Activated T-cell treated with anti-CD3 and anti-CD28 coated beads for 4 hours (primary cell): ENCODE data around the gene SHISA9.

Source experiments
- DNase-seq: peaks from one replicate; pipeline ENCODE4 v3.0.0-alpha.2; 2020

SHISA9 gene

GRCh38 chr16:13032911-13033310, 131.5 kb downstream of the SHISA9 start:
- no peak for DNase-seq

- no peak for DNase-seq
Measured at GRCh38 chr16:13036600-13036999, 135.2 kb downstream of the SHISA9 start.

DNA sequence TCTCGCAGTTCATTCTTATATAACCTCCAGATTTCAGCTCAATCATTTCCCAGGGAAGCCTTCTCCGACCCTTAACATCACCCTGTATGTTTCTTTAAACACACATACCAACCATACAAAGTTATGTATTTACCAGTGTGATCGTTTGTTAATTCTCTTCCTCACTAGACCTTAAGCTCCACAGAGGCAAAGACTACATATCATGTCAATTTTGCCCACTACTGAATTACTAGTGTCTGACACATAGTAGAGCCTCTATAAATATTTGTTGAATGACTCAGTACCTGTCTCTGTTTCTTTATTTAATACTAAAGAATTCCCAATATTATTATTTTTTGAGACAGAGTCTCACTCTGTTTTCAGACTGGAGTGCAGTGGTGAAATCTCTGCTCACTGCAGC, 137.2 kb downstream of the SHISA9 start:
- DNase-seq, result no peak

- DNase-seq, result no peak
Measured at GRCh38 chr16:13039526-13039925, 138.1 kb downstream of the SHISA9 start.

GRCh38 chr16:13041180-13041579, 139.8 kb downstream of the SHISA9 start:
- DNase-seq, result no peak

DNA sequence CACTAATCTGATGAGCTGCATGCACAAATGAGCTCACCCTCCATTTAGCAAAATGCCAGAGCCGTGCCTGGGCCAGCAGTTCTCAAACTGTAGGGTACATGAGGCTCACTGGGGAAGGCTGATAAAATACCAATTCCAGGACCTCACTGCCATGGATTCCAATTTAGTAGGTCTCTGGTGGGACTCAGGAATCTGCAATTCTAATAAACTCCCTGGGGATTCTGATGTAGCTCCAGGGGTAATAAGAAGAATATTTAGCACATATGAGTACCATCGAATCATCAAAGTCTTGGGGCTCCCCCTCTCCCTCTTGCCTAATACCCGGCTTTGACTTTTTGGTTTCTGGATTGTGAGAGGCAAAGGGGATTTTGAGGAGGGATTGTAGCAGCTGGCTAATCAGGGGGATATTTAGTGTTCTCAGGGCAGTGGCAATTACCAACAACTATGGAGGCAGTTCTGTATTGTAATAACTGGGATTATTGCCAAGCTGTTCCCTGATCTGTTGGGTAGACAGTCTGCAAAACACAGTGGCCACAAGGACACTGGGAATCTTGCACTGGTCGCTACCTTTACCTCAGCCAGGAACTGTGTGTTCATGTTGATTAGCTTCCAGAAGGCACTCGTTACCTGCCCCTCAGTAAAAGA, 140.4 kb downstream of the SHISA9 start:
- no peak for DNase-seq

- DNase-seq, result no peak
Measured at GRCh38 chr16:13042291-13042685, 140.9 kb downstream of the SHISA9 start.

- no peak for DNase-seq
Measured at GRCh38 chr16:13046061-13046821, 144.8 kb downstream of the SHISA9 start.

- DNase-seq, result no peak
Measured at GRCh38 chr16:13047276-13047675, 145.9 kb downstream of the SHISA9 start.

GRCh38 chr16:13049688-13050087, 148.3 kb downstream of the SHISA9 start:
- DNase-seq, result no peak

- DNase-seq, result no peak
Measured at GRCh38 chr16:13052431-13052830, 151.0 kb downstream of the SHISA9 start.

DNA sequence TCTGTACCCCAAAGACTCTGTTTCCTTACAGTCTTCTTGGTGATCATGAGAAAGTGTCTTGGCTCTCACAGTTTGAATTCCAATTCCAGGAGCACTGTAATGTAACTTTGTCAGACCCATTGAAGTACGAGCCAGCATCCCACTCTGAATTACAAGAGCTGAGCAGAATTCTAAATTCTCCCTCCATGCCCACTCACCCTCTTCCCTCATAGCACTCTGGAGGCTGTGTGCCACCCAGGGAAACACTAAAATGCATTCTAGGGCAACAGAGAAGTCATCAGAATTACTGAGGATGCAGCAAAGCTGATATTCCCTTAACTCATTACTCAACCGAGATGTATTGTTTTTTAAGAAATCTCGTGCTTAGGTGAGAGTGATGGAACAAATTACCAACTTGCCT, 154.1 kb downstream of the SHISA9 start:
- no peak for DNase-seq

- no peak for DNase-seq
Measured at GRCh38 chr16:13056607-13057006, 155.2 kb downstream of the SHISA9 start.

DNA sequence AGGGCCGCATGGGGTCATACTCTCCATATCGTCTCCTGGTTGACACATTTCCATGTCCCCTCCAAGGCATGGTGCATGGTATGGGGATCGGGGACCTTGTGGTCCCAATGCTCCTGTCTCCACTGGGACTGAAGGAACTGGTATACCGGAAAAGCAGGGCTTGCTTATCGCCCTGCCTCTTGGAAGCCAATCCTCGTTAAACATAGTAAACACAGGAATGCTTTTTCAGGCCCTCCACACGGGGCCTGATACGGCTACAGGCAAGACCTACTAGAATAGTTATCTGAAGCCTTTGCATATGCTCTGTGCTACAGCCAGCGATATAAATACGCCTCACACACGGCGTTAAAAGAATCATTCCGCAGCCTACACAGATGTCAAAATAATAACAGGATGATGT, 159.5 kb downstream of the SHISA9 start:
- DNase-seq, result no peak

DNA sequence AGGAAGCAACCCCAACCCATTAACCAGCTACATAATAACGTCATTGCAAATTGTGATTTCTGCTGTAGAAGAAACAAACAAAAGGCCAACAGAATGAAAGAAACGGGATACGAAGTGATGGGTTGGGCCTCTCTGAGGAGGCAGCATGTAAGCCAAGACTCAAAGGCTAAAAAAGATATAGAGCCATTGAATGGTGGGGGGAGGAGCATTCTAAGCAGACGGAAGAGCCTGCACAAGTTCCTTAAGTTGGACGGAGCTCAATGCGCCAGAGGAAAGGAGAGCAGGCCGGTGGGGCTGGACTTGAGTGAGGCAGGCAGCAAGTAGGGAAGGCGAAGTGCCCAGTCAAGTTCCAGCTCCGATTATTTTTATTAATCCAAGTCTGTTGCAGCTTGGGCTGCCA, 160.3 kb downstream of the SHISA9 start:
- DNase-seq, result no peak

GRCh38 chr16:13062219-13062618, 160.8 kb downstream of the SHISA9 start:
- DNase-seq, result no peak

- no peak for DNase-seq
Measured at GRCh38 chr16:13063457-13063856, 162.1 kb downstream of the SHISA9 start.

- no peak for DNase-seq
Measured at GRCh38 chr16:13064821-13065220, 163.4 kb downstream of the SHISA9 start.

DNA sequence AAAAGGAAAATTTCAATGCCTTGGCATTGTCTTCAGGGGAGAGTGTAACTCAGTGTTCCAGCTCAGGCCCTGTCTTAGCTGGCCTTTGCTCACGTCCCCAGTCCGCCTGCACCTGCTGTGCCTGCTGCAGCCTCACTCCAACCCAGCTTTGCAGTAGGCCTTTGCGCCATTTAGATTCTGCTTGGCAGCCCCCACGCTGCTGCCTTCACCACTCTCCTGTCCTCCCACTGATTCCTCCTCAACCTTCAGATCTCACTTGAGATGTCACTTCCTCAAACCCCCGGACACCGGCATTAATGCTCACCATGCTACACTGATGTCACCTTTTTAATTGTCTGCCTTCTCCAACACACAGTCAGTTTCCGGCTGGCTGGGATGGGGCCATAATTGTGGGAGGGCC, 166.2 kb downstream of the SHISA9 start:
- DNase-seq, result no peak

- no peak for DNase-seq
Measured at GRCh38 chr16:13068912-13069583, 167.7 kb downstream of the SHISA9 start.

- DNase-seq, result no peak
Measured at GRCh38 chr16:13070268-13070667, 168.9 kb downstream of the SHISA9 start.

DNA sequence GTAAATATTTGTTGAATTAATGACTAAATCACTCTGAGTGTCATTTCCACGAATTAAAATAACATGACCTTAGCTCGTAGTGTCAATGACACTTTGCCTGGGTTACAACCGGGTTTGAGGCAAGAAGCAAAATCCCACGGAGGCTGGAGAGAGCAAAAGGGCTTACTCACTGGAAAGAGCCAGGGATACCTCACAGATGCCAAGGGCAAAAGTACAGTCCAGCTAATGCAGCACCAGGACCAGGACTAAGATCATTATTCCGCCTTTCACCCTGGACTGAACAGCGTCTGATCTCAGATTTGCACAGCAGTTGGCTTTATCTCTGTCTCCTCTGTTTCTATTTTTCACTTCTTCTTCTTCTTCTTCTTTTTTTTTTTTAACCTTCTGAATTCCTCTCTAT, 175.5 kb downstream of the SHISA9 start:
- DNase-seq, result no peak

GRCh38 chr16:13077816-13078215, 176.4 kb downstream of the SHISA9 start:
- DNase-seq, result no peak

DNA sequence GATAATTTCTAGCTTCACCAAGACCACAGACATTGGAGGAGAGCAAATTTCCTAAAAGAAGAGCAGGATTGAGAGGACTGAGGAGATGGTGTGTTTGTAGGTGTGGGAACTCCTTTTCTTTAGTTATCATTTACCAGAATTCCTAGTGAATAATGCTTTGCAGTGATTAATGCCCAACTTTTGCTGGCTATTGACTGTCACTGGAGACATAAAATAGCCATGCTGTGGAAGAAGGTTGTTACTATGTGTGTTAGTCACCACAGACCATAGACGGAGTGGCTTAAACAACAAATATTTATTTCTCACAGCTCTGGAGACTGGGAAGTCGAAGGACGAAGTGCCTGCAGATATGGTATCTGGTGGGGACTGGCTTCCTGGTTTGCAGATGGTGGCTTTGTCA, 179.1 kb downstream of the SHISA9 start:
- DNase-seq, result no peak
